Endothelial cell of umbilical vein (primary cell): ENCODE data around the gene KRT32. TPM values are rescaled to one million over a fixed set of nuclear protein-coding genes. Genes with fewer than 3 reads are reported as not detected.

Experiments used
- BruUV-seq: library from RNA; stranded (reverse); fragments of 400-500 nt; replicated peaks from 2 replicates; lab custom pipeline; 2021; lab: Mats Ljungman, UMichigan
- CTCF ChIA-PET: fragments of 300-600, 350-600 bp; sonication (Branson Sonifier 250); formaldehyde crosslinking; loops from one replicate; lab custom pipeline; 2021; ENCODE audit warnings: antibody characterized with exemption, inconsistent platforms; lab: Charles Lee
- POLR2A ChIA-PET: fragments of 300-600, 350-600 bp; sonication (Branson Sonifier 250); formaldehyde crosslinking; loops from one replicate; lab custom pipeline; 2021; ENCODE audit warnings: antibody characterized with exemption, inconsistent platforms; lab: Charles Lee
- DNase-seq: peaks from one replicate; pipeline ENCODE4 v3.0.0-alpha.2; 2011; ENCODE audit warnings: low read depth, low spot score
- FAIRE-seq: peaks from 2 replicates; lab custom pipeline; 2011; peaks lifted over from hg19 to GRCh38; lab: Jason Lieb, UNC
- H2AFZ ChIP-seq: 2 replicates; pipeline ENCODE4 v1.6.0; 2012; ENCODE audit warnings: low read depth, low read length, control low read depth, inconsistent platforms
- H3K27ac ChIP-seq: 2 replicates; pipeline ENCODE4 v1.5.1; 2011; ENCODE audit warnings: low read depth, mild to moderate bottlenecking, control low read depth, low read length, moderate library complexity; ENCODE audit not compliant: insufficient read depth
- H3K27me3 ChIP-seq, 2 experiments: 2 replicates each; pipeline versions ENCODE4 v1.6.0 to v1.6.1; 2011; ENCODE audit warnings: low read length in 2 of 2, mixed read lengths in 1 of 2; ENCODE audit not compliant: control insufficient read depth in 2 of 2, insufficient read depth in 2 of 2
- H3K36me3 ChIP-seq, 2 experiments: 2 replicates in 1 of 2; 3 replicates in 1 of 2; pipeline ENCODE4 v1.5.1; 2011; ENCODE audit warnings: low read length in 2 of 2, mild to moderate bottlenecking in 1 of 2, moderate library complexity in 1 of 2; ENCODE audit not compliant: control insufficient read depth in 2 of 2, insufficient read depth in 2 of 2; ENCODE audit errors: extremely low read depth in 1 of 2
- H3K4me1 ChIP-seq: 3 replicates; pipeline ENCODE4 v1.5.1; 2011; ENCODE audit warnings: mild to moderate bottlenecking, low read length; ENCODE audit not compliant: control insufficient read depth, insufficient read depth; ENCODE audit errors: extremely low read depth
- H3K4me2 ChIP-seq: 2 replicates; pipeline ENCODE4 v1.6.1; 2011; ENCODE audit warnings: low read length, control low read depth, mixed read lengths; ENCODE audit not compliant: insufficient read depth
- H3K4me3 ChIP-seq, 3 experiments: fragments of 200-600 bp in 1 of 3; sonication (generic), shearing (Covaris generic) in 1 of 3; replicated peaks in 1 of 3; 2 replicates each; pipeline ENCODE4 v1.5.1; 2011 to 2016; ENCODE audit warnings: control low read depth in 3 of 3, low read length in 3 of 3, mild to moderate bottlenecking in 2 of 3, inconsistent platforms in 1 of 3, low read depth in 1 of 3, moderate library complexity in 1 of 3; ENCODE audit not compliant: insufficient read depth in 1 of 3
- H3K79me2 ChIP-seq: 2 replicates; pipeline ENCODE4 v1.6.0; 2012; ENCODE audit warnings: low read length, inconsistent platforms; ENCODE audit not compliant: control insufficient read depth, insufficient read depth
- H3K9ac ChIP-seq: replicated peaks from 2 replicates; pipeline ENCODE3; 2011; ENCODE audit warnings: low read length, control low read depth; ENCODE audit not compliant: insufficient read depth; ENCODE audit errors: extremely low read depth
- H3K9me1 ChIP-seq: replicated peaks from 3 replicates; pipeline ENCODE4 v1.6.0; 2011; ENCODE audit warnings: mild to moderate bottlenecking, low read length; ENCODE audit not compliant: control insufficient read depth, insufficient read depth; ENCODE audit errors: extremely low read depth
- H3K9me3 ChIP-seq: replicated peaks from 2 replicates; pipeline ENCODE4 v1.5.1; 2012; ENCODE audit warnings: low read length, inconsistent platforms; ENCODE audit not compliant: control insufficient read depth, insufficient read depth
- H4K20me1 ChIP-seq: replicated peaks from 2 replicates; pipeline ENCODE3; 2011; ENCODE audit warnings: mild to moderate bottlenecking, low read length; ENCODE audit not compliant: control insufficient read depth, insufficient read depth; ENCODE audit errors: extremely low read depth
- EZH2 ChIP-seq: IDR thresholded peaks from 2 replicates; pipeline ENCODE4 v1.6.1; 2012; ENCODE audit warnings: borderline replicate concordance, low read depth, mild to moderate bottlenecking, moderate library complexity, low read length, inconsistent platforms; ENCODE audit not compliant: severe bottlenecking
- GATA2 ChIP-seq: IDR thresholded peaks from 2 replicates; pipeline ENCODE4 v1.7.0; 2011; ENCODE audit warnings: low read depth, mild to moderate bottlenecking, moderate library complexity, mixed read lengths, low read length; ENCODE audit not compliant: insufficient read length, insufficient read depth
- JUN ChIP-seq: IDR thresholded peaks from 2 replicates; pipeline ENCODE4 v1.6.1; 2011; ENCODE audit warnings: borderline replicate concordance, low read depth; ENCODE audit not compliant: insufficient read length, insufficient read depth
- MYC ChIP-seq: IDR thresholded peaks from one replicate; pipeline ENCODE4 v1.6.1; 2011; ENCODE audit warnings: mild to moderate bottlenecking, low read depth, low read length
- POLR2A ChIP-seq: IDR thresholded peaks from 2 replicates; pipeline ENCODE4 v1.6.1; 2012; ENCODE audit warnings: low read depth, mild to moderate bottlenecking, control low read depth, low read length
- POLR2AphosphoS5 ChIP-seq: IDR thresholded peaks from 2 replicates; pipeline ENCODE4 v1.6.1; 2012; ENCODE audit warnings: low read depth, mild to moderate bottlenecking, control low read depth, low read length, moderate library complexity; ENCODE audit not compliant: insufficient read depth
- dilution Hi-C: fragments of 300-500 bp; cut with MboI; formaldehyde crosslinking; loops from one replicate; pipeline ENCODE4 v1.15.0; 2019; ENCODE audit warnings: low sequenced_read_pairs; ENCODE audit not compliant: extremely low pct_ligation_motif_present
- intact Hi-C: fragments of 100-400 bp; cut with micrococcal nuclease; formaldehyde crosslinking; loops from one replicate; pipeline ENCODE4 v1.10.0; 2022
- polyA plus RNA-seq, 4 experiments: library from polyadenylated mRNA; depleted of rRNA in 3 of 4; stranded (reverse) in 3 of 4; unstranded in 1 of 4; fragments of >200 nt; gene quantifications; 2 replicates each; pipeline versions ENCODE4 v1.2.1 to v1.2.3, GENCODE V29; 2011 to 2012; ENCODE audit warnings: missing spikeins in 1 of 4
- total RNA-seq: library from RNA; stranded (reverse); gene quantifications from 2 replicates; pipeline ENCODE4 v1.2.3, GENCODE V29; 2021
- TF ChIP-seq, protein P1 (sequence below), 2 donors: IDR thresholded peaks; 1 replicate in 1 of 2; 2 replicates in 1 of 2; pipeline ENCODE4 v1.5.1; 2011; ENCODE audit warnings: low read length in 2 of 2, mild to moderate bottlenecking in 2 of 2, moderate library complexity in 2 of 2, control low read depth in 1 of 2, inconsistent platforms in 1 of 2, low read depth in 1 of 2; ENCODE audit not compliant: insufficient read depth in 1 of 2; ENCODE audit errors: extremely low read depth in 1 of 2
- TF ChIP-seq, protein P2 (sequence below): IDR thresholded peaks from 2 replicates; pipeline ENCODE4 v1.6.1; 2011; ENCODE audit not compliant: insufficient read depth, insufficient read length

The KRT32 gene
- total and polyA plus RNA-seq, 2 donors (not counting 3 experiments of a cell fraction or from before 2014, with no cell fraction given), result not detected

DNA sequence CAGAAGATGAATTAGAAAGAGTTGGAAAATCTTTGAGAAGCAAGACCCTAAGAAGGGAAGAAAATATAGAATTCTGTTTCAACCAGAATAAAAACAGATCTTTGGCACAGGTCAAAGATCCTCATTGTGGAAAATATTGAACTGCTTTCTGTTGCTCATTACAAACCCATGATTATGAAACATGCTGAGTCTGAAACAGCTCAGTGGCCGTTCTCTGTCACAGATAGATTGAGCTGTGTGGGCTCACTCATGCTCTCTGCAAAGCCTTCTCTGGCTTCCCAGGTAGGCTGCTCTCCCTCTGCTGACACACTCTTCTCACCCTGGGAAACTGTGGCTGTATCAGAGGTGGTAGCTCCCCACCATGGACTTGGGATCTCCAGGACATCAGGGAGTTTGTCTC lies 23.0 kb downstream of the KRT32 start:
- ChIA-PET POLR2A (no interaction called here), CTCF (no interaction called here)
- Histone ChIP-seq H3K4me1 (no peaks in the 10 kb centered on the region), H3K79me2 (no peaks in the 10 kb centered on the region), H3K9me3 (no peaks in the 10 kb centered on the region), H4K20me1 (no peaks in the 10 kb centered on the region), H3K36me3 (no peaks in the 10 kb centered on the region), H3K27ac (no peak overlapping the region), H2AFZ (no peak overlapping the region), H3K4me2 (no peak overlapping the region), H3K9me1 (no peaks in the 10 kb centered on the region), H3K4me3 (no peak overlapping the region), H3K9ac (no peak overlapping the region), H3K27me3 (peaks cover 0 to 5% of the 10 kb centered on the region in 2 experiments)
- no peak for FAIRE-seq
- TF ChIP-seq, protein P1, sequence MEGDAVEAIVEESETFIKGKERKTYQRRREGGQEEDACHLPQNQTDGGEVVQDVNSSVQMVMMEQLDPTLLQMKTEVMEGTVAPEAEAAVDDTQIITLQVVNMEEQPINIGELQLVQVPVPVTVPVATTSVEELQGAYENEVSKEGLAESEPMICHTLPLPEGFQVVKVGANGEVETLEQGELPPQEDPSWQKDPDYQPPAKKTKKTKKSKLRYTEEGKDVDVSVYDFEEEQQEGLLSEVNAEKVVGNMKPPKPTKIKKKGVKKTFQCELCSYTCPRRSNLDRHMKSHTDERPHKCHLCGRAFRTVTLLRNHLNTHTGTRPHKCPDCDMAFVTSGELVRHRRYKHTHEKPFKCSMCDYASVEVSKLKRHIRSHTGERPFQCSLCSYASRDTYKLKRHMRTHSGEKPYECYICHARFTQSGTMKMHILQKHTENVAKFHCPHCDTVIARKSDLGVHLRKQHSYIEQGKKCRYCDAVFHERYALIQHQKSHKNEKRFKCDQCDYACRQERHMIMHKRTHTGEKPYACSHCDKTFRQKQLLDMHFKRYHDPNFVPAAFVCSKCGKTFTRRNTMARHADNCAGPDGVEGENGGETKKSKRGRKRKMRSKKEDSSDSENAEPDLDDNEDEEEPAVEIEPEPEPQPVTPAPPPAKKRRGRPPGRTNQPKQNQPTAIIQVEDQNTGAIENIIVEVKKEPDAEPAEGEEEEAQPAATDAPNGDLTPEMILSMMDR (IDR thresholded peaks at IDR 0.05; ENCODE audit: extremely low read depth in 1 of 2, insufficient read depth in 1 of 2, low read depth in 1 of 2, low read length in 2 of 2), result no peak
- TF ChIP-seq JUN (no peak), POLR2A (no peak), POLR2AphosphoS5 (no peak), EZH2 (no peak), MYC (no peak)
- TF ChIP-seq, protein P2, sequence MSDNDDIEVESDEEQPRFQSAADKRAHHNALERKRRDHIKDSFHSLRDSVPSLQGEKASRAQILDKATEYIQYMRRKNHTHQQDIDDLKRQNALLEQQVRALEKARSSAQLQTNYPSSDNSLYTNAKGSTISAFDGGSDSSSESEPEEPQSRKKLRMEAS, result no peak
- intact Hi-C loops, result no loop called here
- dilution Hi-C loops, result no loop called here
- DNase-seq, result no peak
- BruUV-seq, result no TSS peak

DNA sequence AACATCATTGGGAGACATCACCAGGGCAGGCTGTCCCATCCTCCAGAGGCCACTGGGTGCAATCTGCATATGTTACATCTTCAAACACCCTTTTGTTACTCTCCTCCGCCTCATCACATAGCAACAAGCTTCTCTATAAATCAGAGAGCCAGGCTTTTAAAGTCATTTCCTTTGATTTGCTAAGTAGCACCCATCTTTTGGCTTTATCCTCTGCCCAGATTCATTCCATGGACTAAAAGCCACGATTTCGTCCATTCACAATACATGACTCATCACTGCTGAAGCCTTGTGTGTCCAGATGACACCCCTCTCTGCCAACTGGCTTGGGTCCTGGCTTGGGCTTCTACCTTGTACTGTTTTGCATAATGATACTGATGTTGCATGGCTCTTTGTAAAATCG lies 24.4 kb downstream of the KRT32 start:
- Histone ChIP-seq H3K9me1 (no peaks in the 10 kb centered on the region), H3K9me3 (no peaks in the 10 kb centered on the region), H3K4me1 (no peaks in the 10 kb centered on the region), H3K4me2 (no peak overlapping the region), H4K20me1 (no peaks in the 10 kb centered on the region), H2AFZ (no peak overlapping the region), H3K9ac (no peak overlapping the region), H3K27ac (no peak overlapping the region), H3K4me3 (no peak overlapping the region), H3K36me3 (no peaks in the 10 kb centered on the region), H3K79me2 (no peaks in the 10 kb centered on the region), H3K27me3 (peaks cover 0 to 5% of the 10 kb centered on the region in 2 experiments)
- dilution Hi-C loops, result no loop called here
- intact Hi-C loops, result no loop called here
- ChIA-PET POLR2A (no interaction called here), CTCF (interaction anchor here (1.2 kb wide), 1 partner anchor 107 kb away, joined by 3 read pairs; no protein-coding TSS in a partner anchor)
- BruUV-seq, result no TSS peak
- no peak for DNase-seq
- TF ChIP-seq, protein P1 (IDR thresholded peaks at IDR 0.05; ENCODE audit: extremely low read depth in 1 of 2, insufficient read depth in 1 of 2, low read depth in 1 of 2, low read length in 2 of 2), result no peak
- TF ChIP-seq EZH2 (no peak), GATA2 (no peak), JUN (no peak), MYC (no peak), POLR2A (no peak)
- TF ChIP-seq, protein P2, result no peak
- FAIRE-seq, result no peak
